GM23338 (cell line): ENCODE data around the gene EPHB2.
A peak's percentile ranks its signal among the peaks of the same experiment; 100 is the strongest.

Source experiments
- CREB1 ChIP-seq: fragments of 250-450 bp; sonication (Bioruptor Pico); IDR thresholded peaks from 2 replicates; pipeline ENCODE4 v1.5.0; 2020; ENCODE audit warnings: low read depth, mild to moderate bottlenecking, moderate library complexity
- CTCF ChIP-seq, 2 experiments: fragments of 200-600 bp in 1 of 2; sonication (generic) in 1 of 2; conservative IDR thresholded peaks; 2 replicates each; pipeline versions ENCODE4 v1.5.1 to v1.6.1; 2016 to 2017; ENCODE audit warnings: antibody characterized with exemption in 2 of 2, low read depth in 2 of 2, mild to moderate bottlenecking in 2 of 2, moderate library complexity in 1 of 2
- EZH2 ChIP-seq: fragments of 200-600 bp; sonication (generic); IDR thresholded peaks from one replicate; pipeline ENCODE4 v1.8.0; 2017; ENCODE audit warnings: antibody characterized with exemption, mild to moderate bottlenecking, low read depth; ENCODE audit not compliant: unreplicated experiment
- EZH2phosphoT487 ChIP-seq: fragments of 200-600 bp; sonication (generic); IDR thresholded peaks from one replicate; pipeline ENCODE4 v1.8.1; 2018; ENCODE audit warnings: antibody characterized with exemption; ENCODE audit not compliant: unreplicated experiment
- JUNB ChIP-seq: IDR thresholded peaks from one replicate; pipeline ENCODE4 v1.6.1; 2016; ENCODE audit warnings: antibody characterized with exemption; ENCODE audit not compliant: unreplicated experiment
- NANOG ChIP-seq: IDR thresholded peaks from 2 replicates; pipeline ENCODE4 v1.6.1; 2016; ENCODE audit warnings: antibody characterized with exemption, borderline replicate concordance
- POLR2AphosphoS5 ChIP-seq: IDR thresholded peaks from 2 replicates; pipeline ENCODE4 v1.6.1; 2016; ENCODE audit warnings: antibody characterized with exemption, low read depth
- STAT1 ChIP-seq: IDR thresholded peaks from one replicate; pipeline ENCODE4 v1.6.1; 2016; ENCODE audit warnings: antibody characterized with exemption; ENCODE audit not compliant: unreplicated experiment
- ZNF114 ChIP-seq: fragments of 250-450 bp; sonication (Bioruptor Pico); IDR thresholded peaks from 2 replicates; pipeline ENCODE4 v1.5.0; 2020; ENCODE audit warnings: mild to moderate bottlenecking, moderate library complexity
- ZNF462 ChIP-seq: fragments of 250-450 bp; sonication (Bioruptor Pico); IDR thresholded peaks from 2 replicates; pipeline ENCODE4 v1.5.0; 2020; ENCODE audit warnings: mild to moderate bottlenecking, moderate library complexity
- TF ChIP-seq, protein P1 (sequence below): IDR thresholded peaks from one replicate; pipeline ENCODE4 v1.6.1; 2018; ENCODE audit warnings: antibody characterized with exemption; ENCODE audit not compliant: unreplicated experiment

DNA sequence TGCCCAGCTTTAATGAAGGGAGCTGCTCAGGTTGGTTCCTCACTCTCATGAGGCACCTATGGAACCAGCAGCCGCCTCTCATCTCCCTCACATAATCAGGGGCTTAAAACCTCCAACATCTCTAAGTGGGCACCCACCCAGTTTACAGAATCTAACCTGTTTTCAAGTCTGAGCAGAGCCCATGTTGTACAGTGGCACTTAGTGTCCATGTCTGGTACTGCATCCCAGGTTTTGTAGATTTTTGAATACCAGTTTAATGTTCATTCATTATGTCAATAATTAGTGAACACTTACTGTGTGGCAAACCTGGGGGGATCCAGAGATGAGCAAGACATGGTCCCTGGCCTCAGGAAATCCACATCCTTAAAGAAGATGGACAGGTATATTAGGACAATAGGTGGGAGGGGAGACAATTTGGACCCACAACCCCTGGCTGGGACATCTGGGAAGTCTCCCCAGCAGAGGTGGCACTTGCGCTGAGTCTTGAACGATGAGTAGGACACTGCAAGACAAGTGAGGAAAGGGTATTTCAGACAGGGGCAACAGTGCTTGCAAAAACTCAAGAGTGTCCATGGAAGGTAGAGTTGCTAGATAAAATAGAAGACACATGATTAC is 178.7 kb downstream of the EPHB2 start:
- TF ChIP-seq, protein P1, sequence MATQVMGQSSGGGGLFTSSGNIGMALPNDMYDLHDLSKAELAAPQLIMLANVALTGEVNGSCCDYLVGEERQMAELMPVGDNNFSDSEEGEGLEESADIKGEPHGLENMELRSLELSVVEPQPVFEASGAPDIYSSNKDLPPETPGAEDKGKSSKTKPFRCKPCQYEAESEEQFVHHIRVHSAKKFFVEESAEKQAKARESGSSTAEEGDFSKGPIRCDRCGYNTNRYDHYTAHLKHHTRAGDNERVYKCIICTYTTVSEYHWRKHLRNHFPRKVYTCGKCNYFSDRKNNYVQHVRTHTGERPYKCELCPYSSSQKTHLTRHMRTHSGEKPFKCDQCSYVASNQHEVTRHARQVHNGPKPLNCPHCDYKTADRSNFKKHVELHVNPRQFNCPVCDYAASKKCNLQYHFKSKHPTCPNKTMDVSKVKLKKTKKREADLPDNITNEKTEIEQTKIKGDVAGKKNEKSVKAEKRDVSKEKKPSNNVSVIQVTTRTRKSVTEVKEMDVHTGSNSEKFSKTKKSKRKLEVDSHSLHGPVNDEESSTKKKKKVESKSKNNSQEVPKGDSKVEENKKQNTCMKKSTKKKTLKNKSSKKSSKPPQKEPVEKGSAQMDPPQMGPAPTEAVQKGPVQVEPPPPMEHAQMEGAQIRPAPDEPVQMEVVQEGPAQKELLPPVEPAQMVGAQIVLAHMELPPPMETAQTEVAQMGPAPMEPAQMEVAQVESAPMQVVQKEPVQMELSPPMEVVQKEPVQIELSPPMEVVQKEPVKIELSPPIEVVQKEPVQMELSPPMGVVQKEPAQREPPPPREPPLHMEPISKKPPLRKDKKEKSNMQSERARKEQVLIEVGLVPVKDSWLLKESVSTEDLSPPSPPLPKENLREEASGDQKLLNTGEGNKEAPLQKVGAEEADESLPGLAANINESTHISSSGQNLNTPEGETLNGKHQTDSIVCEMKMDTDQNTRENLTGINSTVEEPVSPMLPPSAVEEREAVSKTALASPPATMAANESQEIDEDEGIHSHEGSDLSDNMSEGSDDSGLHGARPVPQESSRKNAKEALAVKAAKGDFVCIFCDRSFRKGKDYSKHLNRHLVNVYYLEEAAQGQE = no peak
- TF ChIP-seq CTCF (conservative IDR thresholded peaks at IDR 0.05; ENCODE audit: low read depth in 2 of 2) (peak; percentile 49 to 59), EZH2phosphoT487 (no peak), EZH2 (no peak), ZNF114 (CRISPR knock-in tag) (no peak), POLR2AphosphoS5 (no peak), JUNB (no peak), ZNF462 (no peak), CREB1 (CRISPR knock-in tag) (no peak), STAT1 (no peak), NANOG (no peak)
